C4-2B (cell line): ENCODE measurements around the gene MORN5.
A peak's percentile ranks its signal among the peaks of the same experiment; 100 is the strongest.

Experiments used
- H3K27ac ChIP-seq: fragments of 450-650 bp; 2 replicates; pipeline ENCODE4 v1.5.1; 2017
- ZFX ChIP-seq: fragments of 450-650 bp; IDR thresholded peaks from 2 replicates; pipeline ENCODE4 v1.6.1; 2017
- TF ChIP-seq, protein P1 (sequence below): fragments of 450-650 bp; conservative IDR thresholded peaks from 2 replicates; pipeline ENCODE4 v1.5.1; 2017; ENCODE audit warnings: mild to moderate bottlenecking

The MORN5 gene

GRCh38 chr9:122121391-122121790, 38.3 kb upstream of the MORN5 start:
- no peak overlapping the region for H3K27ac ChIP-seq
- TF ChIP-seq, protein P1, sequence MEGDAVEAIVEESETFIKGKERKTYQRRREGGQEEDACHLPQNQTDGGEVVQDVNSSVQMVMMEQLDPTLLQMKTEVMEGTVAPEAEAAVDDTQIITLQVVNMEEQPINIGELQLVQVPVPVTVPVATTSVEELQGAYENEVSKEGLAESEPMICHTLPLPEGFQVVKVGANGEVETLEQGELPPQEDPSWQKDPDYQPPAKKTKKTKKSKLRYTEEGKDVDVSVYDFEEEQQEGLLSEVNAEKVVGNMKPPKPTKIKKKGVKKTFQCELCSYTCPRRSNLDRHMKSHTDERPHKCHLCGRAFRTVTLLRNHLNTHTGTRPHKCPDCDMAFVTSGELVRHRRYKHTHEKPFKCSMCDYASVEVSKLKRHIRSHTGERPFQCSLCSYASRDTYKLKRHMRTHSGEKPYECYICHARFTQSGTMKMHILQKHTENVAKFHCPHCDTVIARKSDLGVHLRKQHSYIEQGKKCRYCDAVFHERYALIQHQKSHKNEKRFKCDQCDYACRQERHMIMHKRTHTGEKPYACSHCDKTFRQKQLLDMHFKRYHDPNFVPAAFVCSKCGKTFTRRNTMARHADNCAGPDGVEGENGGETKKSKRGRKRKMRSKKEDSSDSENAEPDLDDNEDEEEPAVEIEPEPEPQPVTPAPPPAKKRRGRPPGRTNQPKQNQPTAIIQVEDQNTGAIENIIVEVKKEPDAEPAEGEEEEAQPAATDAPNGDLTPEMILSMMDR: no peak
- TF ChIP-seq ZFX: no peak

DNA sequence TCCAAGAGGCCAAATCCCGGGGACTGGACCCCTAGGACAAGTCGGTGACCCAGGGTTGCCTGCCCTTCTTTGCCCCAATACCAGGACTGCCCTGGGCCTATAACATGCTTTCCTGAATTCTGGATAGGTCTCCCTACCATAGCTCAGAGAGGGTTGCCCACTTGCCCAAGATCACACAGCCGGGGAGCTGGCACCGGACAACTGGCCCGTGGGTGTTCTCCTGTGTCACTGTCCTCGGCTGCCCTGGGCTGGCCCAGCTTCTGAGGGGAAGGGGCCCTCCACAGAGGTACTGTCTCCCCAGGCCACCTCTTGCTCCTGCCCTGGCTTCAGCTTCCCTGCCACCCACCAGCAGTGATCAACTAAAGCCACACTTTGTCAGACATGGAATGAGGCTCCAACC, 37.8 kb upstream of the MORN5 start:
- no peak overlapping the region for H3K27ac ChIP-seq
- TF ChIP-seq ZFX: no peak
- TF ChIP-seq, protein P1: no peak

DNA sequence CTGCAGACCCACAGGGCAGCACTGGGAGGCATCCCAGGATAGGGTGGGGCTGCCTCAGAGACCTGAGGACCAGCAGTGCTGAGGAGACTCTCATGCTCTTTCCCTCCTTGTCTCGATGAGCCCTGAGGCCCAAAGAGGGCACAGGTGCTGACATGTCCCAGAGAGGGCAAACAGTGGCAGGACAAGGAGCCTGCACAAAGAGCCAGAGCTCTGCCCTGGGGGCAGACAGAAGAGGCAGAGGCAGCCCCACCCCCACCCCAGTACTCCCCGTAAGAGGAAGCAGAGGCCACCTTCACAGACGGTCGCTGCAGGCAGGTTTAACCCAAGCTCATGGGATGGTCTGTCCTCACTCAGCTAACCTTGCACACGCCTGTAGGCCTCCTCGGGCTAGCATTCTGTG, 37.2 kb upstream of the MORN5 start:
- no peak overlapping the region for H3K27ac ChIP-seq
- TF ChIP-seq, protein P1: no peak
- no peak for TF ChIP-seq ZFX

- no peak overlapping the region for H3K27ac ChIP-seq
- TF ChIP-seq, protein P1: peak; percentile 98
- no peak for TF ChIP-seq ZFX
Measured at GRCh38 chr9:122122903-122123632, 36.6 kb upstream of the MORN5 start.

DNA sequence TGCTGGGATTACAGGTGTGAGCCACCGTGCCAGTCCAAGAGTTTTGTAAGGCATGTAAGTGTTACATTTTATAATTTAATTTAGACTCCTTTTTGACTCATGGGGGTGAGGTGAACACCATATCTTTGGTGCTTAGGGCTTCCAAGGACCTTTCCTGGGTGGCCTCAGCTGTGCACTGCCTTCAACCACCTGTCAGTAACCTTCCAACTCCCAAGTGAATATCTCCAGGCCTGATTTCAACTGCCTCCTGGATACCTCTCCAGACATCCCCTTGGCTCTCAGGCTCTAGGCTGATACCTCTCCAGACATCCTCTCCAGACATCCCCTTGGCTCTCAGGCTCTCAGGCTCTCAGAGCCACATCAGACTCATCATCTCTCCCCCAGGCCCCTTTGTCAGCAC, 35.7 kb upstream of the MORN5 start:
- H3K27ac ChIP-seq: no peak overlapping the region
- TF ChIP-seq, protein P1: no peak
- no peak for TF ChIP-seq ZFX

- no peak overlapping the region for H3K27ac ChIP-seq
- TF ChIP-seq ZFX: no peak
- TF ChIP-seq, protein P1: no peak
Measured at GRCh38 chr9:122124528-122124927, 35.2 kb upstream of the MORN5 start.

DNA sequence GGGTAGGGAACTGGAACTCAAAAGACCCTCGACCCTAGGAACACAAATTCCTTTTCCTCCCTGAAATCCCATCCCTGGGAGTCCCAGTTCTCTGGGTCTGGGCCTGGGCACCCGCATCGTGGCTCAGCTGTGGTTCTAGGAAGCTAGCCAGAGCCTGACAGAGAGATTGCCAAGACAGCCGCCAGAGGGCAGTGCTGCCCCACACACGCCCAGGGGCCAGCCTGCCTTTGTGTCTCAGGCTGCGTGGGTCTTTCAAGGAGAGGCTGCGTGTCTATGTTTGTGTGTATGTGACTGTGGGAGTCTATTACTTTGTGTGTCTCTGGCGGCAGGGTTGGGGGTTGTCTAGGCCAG, 34.6 kb upstream of the MORN5 start:
- no peak for TF ChIP-seq ZFX
- TF ChIP-seq, protein P1: peak; percentile 96
- H3K27ac ChIP-seq: no peak overlapping the region
